OCI-LY1 (cell line): ENCODE data around the gene GALC.

ENCODE experiments used
- H2AFZ ChIP-seq: fragments of 200-600 bp; sonication (generic), shearing (Covaris generic); 2 replicates; pipeline ENCODE4 v1.6.0; 2014; ENCODE audit warnings: antibody characterized with exemption, mild to moderate bottlenecking, low read length
- H3F3A ChIP-seq: fragments of 200-600 bp; sonication (generic), shearing (Covaris generic); 2 replicates; pipeline ENCODE4 v1.6.0; 2014; ENCODE audit warnings: mild to moderate bottlenecking, antibody characterized with exemption, low read length, moderate library complexity; ENCODE audit not compliant: insufficient read depth
- H3K27ac ChIP-seq: fragments of 200-600 bp; sonication (generic); 2 replicates; pipeline ENCODE4 v1.5.1; 2014; ENCODE audit warnings: low read length, mixed run types, mild to moderate bottlenecking, low read depth; ENCODE audit not compliant: poor library complexity, severe bottlenecking
- H3K27me3 ChIP-seq: fragments of 200-600 bp; sonication (generic); 2 replicates; pipeline ENCODE4 v1.6.0; 2014; ENCODE audit warnings: antibody characterized with exemption, mild to moderate bottlenecking, low read length, moderate library complexity; ENCODE audit not compliant: insufficient read depth
- H3K36me3 ChIP-seq: fragments of 200-600 bp; sonication (generic); 2 replicates; pipeline ENCODE4 v1.6.1; 2014; ENCODE audit warnings: mild to moderate bottlenecking, antibody characterized with exemption, low read length, moderate library complexity, mixed read lengths; ENCODE audit not compliant: insufficient read depth
- H3K4me1 ChIP-seq: fragments of 200-600 bp; sonication (generic); 2 replicates; pipeline ENCODE4 v1.5.1; 2014; ENCODE audit warnings: mild to moderate bottlenecking, low read length, moderate library complexity; ENCODE audit not compliant: insufficient read depth, severe bottlenecking
- H3K4me2 ChIP-seq: fragments of 200-600 bp; sonication (generic), shearing (Covaris generic); 2 replicates; pipeline ENCODE4 v1.6.1; 2014; ENCODE audit warnings: low read length
- H3K4me3 ChIP-seq: fragments of 200-600 bp; sonication (generic); 2 replicates; pipeline ENCODE4 v1.5.1; 2014; ENCODE audit warnings: low read length, low read depth, mild to moderate bottlenecking, mixed read lengths; ENCODE audit not compliant: poor library complexity, severe bottlenecking
- H3K79me2 ChIP-seq: fragments of 200-600 bp; shearing (Covaris generic); 2 replicates; pipeline ENCODE4 v1.6.1; 2016; ENCODE audit warnings: mixed run types, low read length, mixed read lengths; ENCODE audit not compliant: insufficient read depth
- H3K9ac ChIP-seq: fragments of 200-600 bp; sonication (generic), shearing (Covaris generic); 2 replicates; pipeline ENCODE4 v1.6.1; 2014; ENCODE audit warnings: mild to moderate bottlenecking, low read length, mixed read lengths
- H3K9me2 ChIP-seq: fragments of 200-600 bp; sonication (generic), shearing (Covaris generic); 2 replicates; pipeline ENCODE4 v1.6.1; 2014; ENCODE audit warnings: low read depth, mild to moderate bottlenecking, low read length, mixed read lengths
- H3K9me3 ChIP-seq: fragments of 200-600 bp; shearing (Covaris generic); 2 replicates; pipeline ENCODE4 v1.6.1; 2014; ENCODE audit warnings: low read length, mixed read lengths
- H4K20me1 ChIP-seq: fragments of 200-600 bp; sonication (generic), shearing (Covaris generic); 2 replicates; pipeline ENCODE4 v1.6.0; 2016; ENCODE audit warnings: mild to moderate bottlenecking, low read length; ENCODE audit not compliant: insufficient read depth
- CTCF ChIP-seq: fragments of 200-600 bp; sonication (generic), shearing (Covaris generic); IDR thresholded peaks from 2 replicates; pipeline ENCODE4 v1.5.1; 2017; ENCODE audit warnings: mild to moderate bottlenecking, antibody characterized with exemption, low read length, moderate library complexity, mixed read lengths
- EZH2 ChIP-seq: fragments of 200-600 bp; sonication (generic), shearing (Covaris generic); IDR thresholded peaks from 2 replicates; pipeline ENCODE4 v1.8.0; 2017; ENCODE audit warnings: borderline replicate concordance, mixed run types, mild to moderate bottlenecking, antibody characterized with exemption, low read length, moderate library complexity, mixed read lengths

The GALC gene

GRCh38 chr14:87894920-87895319 lies 98.1 kb downstream of the GALC start:
- Histone ChIP-seq H3K9me3 (no peaks in the 10 kb centered on the region), H3K4me1 (peaks cover 6% of the 10 kb centered on the region), H3K36me3 (no peaks in the 10 kb centered on the region), H3K27me3 (no peaks in the 10 kb centered on the region), H3K4me3 (no peak overlapping the region), H3K27ac (no peak overlapping the region), H3K4me2 (no peak overlapping the region), H3K9me2 (no peaks in the 10 kb centered on the region), H3K79me2 (no peaks in the 10 kb centered on the region), H3K9ac (no peak overlapping the region), H2AFZ (0 out of 2 replicates have a peak overlapping the region, but pooled peaks have one; percentile 36), H4K20me1 (no peaks in the 10 kb centered on the region), H3F3A (no peaks in the 10 kb centered on the region)
- TF ChIP-seq CTCF, result no peak
- TF ChIP-seq EZH2, result no peak

DNA sequence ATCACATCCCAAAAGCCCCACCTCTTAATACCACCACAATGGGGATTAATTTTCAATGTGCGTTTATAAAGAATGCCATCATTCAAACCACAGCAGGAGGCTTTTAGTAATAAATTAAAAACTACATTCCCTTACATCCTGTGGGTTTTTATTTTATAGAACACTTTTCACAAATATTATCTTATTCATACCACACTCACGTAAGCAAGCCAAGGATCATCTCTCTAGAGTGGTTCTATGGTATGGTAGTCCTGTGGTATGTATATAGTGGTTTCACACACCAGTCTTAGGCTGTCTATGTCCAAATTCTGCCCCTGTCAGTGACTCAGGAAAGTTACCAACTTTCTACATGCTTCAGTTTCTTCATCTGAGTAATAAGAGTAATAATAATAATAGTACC lies 100.2 kb downstream of the GALC start:
- Histone ChIP-seq H3K27me3 (no peaks in the 10 kb centered on the region), H3K36me3 (no peaks in the 10 kb centered on the region), H4K20me1 (no peaks in the 10 kb centered on the region), H3F3A (no peaks in the 10 kb centered on the region), H2AFZ (no peak overlapping the region), H3K4me1 (peaks cover 6% of the 10 kb centered on the region), H3K9ac (no peak overlapping the region), H3K9me3 (no peaks in the 10 kb centered on the region), H3K4me2 (no peak overlapping the region), H3K4me3 (no peak overlapping the region), H3K9me2 (no peaks in the 10 kb centered on the region), H3K27ac (no peak overlapping the region), H3K79me2 (no peaks in the 10 kb centered on the region)
- no peak for TF ChIP-seq EZH2
- TF ChIP-seq CTCF, result no peak

GRCh38 chr14:87888136-87888999 lies 104.6 kb downstream of the GALC start:
- Histone ChIP-seq H2AFZ (no peak overlapping the region), H3K27ac (no peak overlapping the region), H3K9me2 (no peaks in the 10 kb centered on the region), H3K4me1 (no peaks in the 10 kb centered on the region), H3K79me2 (no peaks in the 10 kb centered on the region), H3K27me3 (no peaks in the 10 kb centered on the region), H3K9me3 (no peaks in the 10 kb centered on the region), H3K9ac (no peak overlapping the region), H3F3A (no peaks in the 10 kb centered on the region), H3K4me2 (no peak overlapping the region), H3K36me3 (no peaks in the 10 kb centered on the region), H3K4me3 (no peak overlapping the region), H4K20me1 (no peaks in the 10 kb centered on the region)
- TF ChIP-seq EZH2 (no peak), CTCF (peak; percentile 86)
